DND-41 (cell line): Measurements from ENCODE around the gene KCND3.

ENCODE experiments used
- EZH2 ChIP-seq: IDR thresholded peaks from 3 replicates; pipeline ENCODE4 v1.6.1; 2012; ENCODE audit warnings: borderline replicate concordance, low read depth, mild to moderate bottlenecking, moderate library complexity, low read length, inconsistent platforms; ENCODE audit not compliant: severe bottlenecking
- TF ChIP-seq, protein P1 (sequence below): IDR thresholded peaks from 2 replicates; pipeline ENCODE4 v1.5.1; 2012; ENCODE audit warnings: borderline replicate concordance, low read length, moderate library complexity, mild to moderate bottlenecking; ENCODE audit not compliant: poor library complexity, severe bottlenecking; ENCODE audit errors: extremely low read depth

DNA sequence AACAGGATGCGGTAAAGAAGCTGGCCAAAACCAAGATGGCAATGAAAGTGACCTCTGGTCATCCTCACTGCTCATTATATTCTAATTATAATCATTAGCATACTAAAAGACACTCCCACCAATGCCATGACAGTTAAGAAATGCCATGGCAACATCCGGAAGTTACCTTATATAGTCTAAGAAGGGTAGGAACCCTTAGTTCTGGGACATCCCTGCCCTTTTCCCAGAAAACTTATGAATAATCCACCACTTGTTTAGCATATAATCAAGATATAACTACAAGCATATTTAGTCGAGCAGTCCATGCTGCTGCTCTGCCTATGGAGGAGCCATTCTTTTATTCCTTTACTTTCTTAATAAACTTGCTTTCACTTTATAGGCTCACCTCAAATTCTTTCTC is 154.0 kb downstream of the KCND3 start:
- TF ChIP-seq, protein P1, sequence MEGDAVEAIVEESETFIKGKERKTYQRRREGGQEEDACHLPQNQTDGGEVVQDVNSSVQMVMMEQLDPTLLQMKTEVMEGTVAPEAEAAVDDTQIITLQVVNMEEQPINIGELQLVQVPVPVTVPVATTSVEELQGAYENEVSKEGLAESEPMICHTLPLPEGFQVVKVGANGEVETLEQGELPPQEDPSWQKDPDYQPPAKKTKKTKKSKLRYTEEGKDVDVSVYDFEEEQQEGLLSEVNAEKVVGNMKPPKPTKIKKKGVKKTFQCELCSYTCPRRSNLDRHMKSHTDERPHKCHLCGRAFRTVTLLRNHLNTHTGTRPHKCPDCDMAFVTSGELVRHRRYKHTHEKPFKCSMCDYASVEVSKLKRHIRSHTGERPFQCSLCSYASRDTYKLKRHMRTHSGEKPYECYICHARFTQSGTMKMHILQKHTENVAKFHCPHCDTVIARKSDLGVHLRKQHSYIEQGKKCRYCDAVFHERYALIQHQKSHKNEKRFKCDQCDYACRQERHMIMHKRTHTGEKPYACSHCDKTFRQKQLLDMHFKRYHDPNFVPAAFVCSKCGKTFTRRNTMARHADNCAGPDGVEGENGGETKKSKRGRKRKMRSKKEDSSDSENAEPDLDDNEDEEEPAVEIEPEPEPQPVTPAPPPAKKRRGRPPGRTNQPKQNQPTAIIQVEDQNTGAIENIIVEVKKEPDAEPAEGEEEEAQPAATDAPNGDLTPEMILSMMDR: no peak
- no peak for TF ChIP-seq EZH2
